Mucosa of gallbladder (tissue), 1 donor: Measurements from ENCODE around the gene ARSB. TPM values are rescaled to one million over a fixed set of nuclear protein-coding genes. Genes with fewer than 3 reads are reported as not detected.

Source experiments
- total RNA-seq: library from RNA; stranded (reverse); gene quantifications from one replicate; pipeline ENCODE4 v1.2.1, GENCODE V29; 2021
- donor health status: DM: no; HTN: no; CAD: no.

Gene ARSB
- total RNA-seq, 1 donor from 2014 or later: 13.6 TPM

Other genes with a start within 250 kb of the ARSB start
- 1.6 TPM for gene DMGDH, start 84.4 kb upstream of the ARSB start, total RNA-seq
- gene BHMT2, start 84.5 kb upstream of the ARSB start, total RNA-seq: 11.0 TPM
- 0.58 TPM for gene BHMT, start 126.5 kb upstream of the ARSB start, total RNA-seq